ENCODE measurements around the gene ABCA13. TPM values are rescaled to one million over a fixed set of nuclear protein-coding genes. Genes with fewer than 3 reads are reported as not detected.

The ABCA13 gene
- total RNA-seq, 6 experiments from 2014 or later = 0.43 to 2.6 (median 0.84) TPM

DNA sequence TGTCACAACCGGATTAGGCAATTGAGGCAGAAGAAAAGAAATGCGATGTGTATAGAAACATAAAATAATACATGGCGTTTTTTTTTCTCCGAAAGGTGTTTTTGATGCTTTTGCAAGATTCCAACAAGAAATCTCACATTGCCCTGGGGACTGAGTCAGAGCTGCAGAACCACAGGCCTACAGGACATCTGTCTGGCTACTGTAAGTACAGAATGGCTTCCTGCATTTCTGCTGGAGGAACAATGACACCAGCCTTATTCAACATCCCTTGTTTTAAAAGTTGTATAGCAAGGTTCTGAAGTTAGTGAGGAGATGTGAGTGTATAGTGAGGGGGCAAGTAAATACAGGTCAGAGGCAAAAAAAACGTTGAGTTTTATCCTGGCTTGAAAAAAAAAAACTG lies 256.4 kb downstream of the ABCA13 start:
- H3K27me3 ChIP-seq = no peaks in the 10 kb centered on the region
- no peaks in the 10 kb centered on the region for H3K9me3 ChIP-seq
- no peak overlapping the region for H3K27ac ChIP-seq
- no peak overlapping the region for H3K4me3 ChIP-seq
- DNase-seq (no peak), ATAC-seq (no peak)
- no peaks in the 10 kb centered on the region for H3K36me3 ChIP-seq
- intact Hi-C loops (cut with DNase I) = no loop called here
- WGBS (ENCODE audit: insufficient coverage, low coverage, low lambda C conversion rate, missing lambda C conversion rate) = 68% methylated on average over 5 of the region's 5 CpGs
- no peaks in the 10 kb centered on the region for H3K4me1 ChIP-seq
- no peak for TF ChIP-seq POLR2A (IDR thresholded peaks at IDR 0.05)
- TF ChIP-seq, protein P1, sequence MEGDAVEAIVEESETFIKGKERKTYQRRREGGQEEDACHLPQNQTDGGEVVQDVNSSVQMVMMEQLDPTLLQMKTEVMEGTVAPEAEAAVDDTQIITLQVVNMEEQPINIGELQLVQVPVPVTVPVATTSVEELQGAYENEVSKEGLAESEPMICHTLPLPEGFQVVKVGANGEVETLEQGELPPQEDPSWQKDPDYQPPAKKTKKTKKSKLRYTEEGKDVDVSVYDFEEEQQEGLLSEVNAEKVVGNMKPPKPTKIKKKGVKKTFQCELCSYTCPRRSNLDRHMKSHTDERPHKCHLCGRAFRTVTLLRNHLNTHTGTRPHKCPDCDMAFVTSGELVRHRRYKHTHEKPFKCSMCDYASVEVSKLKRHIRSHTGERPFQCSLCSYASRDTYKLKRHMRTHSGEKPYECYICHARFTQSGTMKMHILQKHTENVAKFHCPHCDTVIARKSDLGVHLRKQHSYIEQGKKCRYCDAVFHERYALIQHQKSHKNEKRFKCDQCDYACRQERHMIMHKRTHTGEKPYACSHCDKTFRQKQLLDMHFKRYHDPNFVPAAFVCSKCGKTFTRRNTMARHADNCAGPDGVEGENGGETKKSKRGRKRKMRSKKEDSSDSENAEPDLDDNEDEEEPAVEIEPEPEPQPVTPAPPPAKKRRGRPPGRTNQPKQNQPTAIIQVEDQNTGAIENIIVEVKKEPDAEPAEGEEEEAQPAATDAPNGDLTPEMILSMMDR (IDR thresholded peaks at IDR 0.05) = no peak

DNA sequence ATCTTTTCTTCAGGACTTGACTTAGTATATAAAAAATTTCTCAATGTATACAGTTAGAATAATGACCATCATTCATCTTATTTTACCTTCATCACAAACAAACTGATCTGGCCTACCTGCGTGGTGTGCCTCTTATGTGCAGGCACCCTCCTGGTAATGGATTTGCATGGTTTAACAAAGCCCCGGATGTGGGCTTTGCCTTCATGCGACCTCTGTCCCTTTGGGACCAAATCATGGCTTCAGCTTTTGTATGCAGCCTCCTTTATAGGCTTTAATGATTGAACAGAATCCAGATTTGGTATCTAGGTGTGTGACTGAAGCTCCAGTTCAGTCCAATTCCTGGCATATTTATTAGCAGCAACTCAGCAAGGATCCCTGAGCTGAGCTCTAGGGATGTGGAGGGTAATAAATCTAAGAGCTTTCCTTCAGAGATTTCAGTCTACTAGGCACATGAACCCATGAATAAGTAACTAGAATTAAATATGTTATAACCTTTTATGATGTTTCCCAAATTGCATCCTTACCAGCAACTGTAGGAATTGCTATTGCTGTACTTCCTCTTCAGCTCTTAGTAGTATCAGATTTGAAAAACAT lies 256.9 kb downstream of the ABCA13 start:
- WGBS (ENCODE audit: insufficient coverage, low coverage, low lambda C conversion rate, missing lambda C conversion rate) = 40% methylated on average over 3 of the region's 3 CpGs
- DNase-seq (no peak), ATAC-seq (no peak)
- Histone ChIP-seq H3K4me1 (no peaks in the 10 kb centered on the region), H3K9me3 (no peaks in the 10 kb centered on the region), H3K27ac (no peak overlapping the region), H3K36me3 (no peaks in the 10 kb centered on the region), H3K4me3 (no peak overlapping the region), H3K27me3 (no peaks in the 10 kb centered on the region)
- no peak for TF ChIP-seq POLR2A (IDR thresholded peaks at IDR 0.05)
- TF ChIP-seq, protein P1 (IDR thresholded peaks at IDR 0.05) = no peak
- intact Hi-C loops (cut with DNase I) = no loop called here

DNA sequence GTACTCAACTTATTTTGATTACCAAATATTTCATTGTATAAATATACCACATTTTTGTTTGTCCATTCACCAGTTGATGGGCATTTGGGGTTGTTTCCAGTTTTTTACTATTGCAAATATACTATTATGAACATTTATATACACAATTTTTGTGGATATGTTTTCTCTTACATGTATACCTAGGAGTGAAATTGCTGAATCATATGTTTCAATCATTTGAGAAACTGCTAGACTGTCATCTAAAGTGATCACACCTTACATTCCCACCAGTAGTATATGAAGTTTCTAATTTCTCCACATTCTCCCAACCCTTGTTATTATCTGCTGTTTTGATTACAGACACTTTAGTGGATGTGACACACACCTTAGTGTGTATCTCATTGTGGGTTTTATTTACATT lies 257.9 kb downstream of the ABCA13 start:
- H3K27ac ChIP-seq = no peak overlapping the region
- no peak for TF ChIP-seq POLR2A (IDR thresholded peaks at IDR 0.05)
- TF ChIP-seq, protein P1 (IDR thresholded peaks at IDR 0.05) = no peak
- no peaks in the 10 kb centered on the region for H3K36me3 ChIP-seq
- DNase-seq (no peak), ATAC-seq (no peak)
- intact Hi-C loops (cut with DNase I) = no loop called here
- no peaks in the 10 kb centered on the region for H3K9me3 ChIP-seq
- no peaks in the 10 kb centered on the region for H3K27me3 ChIP-seq
- no peak overlapping the region for H3K4me3 ChIP-seq
- H3K4me1 ChIP-seq = no peaks in the 10 kb centered on the region

DNA sequence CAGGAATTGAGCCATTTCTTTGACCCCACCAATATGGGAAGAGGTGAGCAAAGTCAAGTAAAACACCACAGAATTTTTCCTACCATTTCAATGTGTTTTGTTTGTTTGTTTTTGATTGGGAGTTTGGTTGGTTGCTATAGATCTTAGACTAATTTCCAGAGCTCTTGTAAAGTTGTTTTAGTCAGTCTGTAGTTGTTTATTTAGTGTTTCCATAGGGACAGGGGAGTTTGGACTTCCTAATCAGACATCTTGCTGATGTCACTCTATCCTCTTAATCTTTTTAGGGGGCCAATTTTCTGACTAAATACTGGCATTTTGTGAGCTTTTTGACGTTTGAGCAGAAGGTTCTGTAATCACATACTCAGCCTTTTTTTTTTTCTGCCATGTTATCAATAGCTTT lies 266.9 kb downstream of the ABCA13 start:
- ATAC-seq = no peak
- TF ChIP-seq POLR2A (IDR thresholded peaks at IDR 0.05) = no peak
- TF ChIP-seq, protein P1 (IDR thresholded peaks at IDR 0.05) = no peak
- no peaks in the 10 kb centered on the region for H3K36me3 ChIP-seq
- no peaks in the 10 kb centered on the region for H3K9me3 ChIP-seq
- DNase-seq = no peak
- H3K4me1 ChIP-seq = no peaks in the 10 kb centered on the region
- no peak overlapping the region for H3K4me3 ChIP-seq
- no peak overlapping the region for H3K27ac ChIP-seq
- no peaks in the 10 kb centered on the region for H3K27me3 ChIP-seq
- intact Hi-C loops (cut with DNase I) = no loop called here
- 11% methylated on average over 1 of the region's 1 CpG for WGBS (ENCODE audit: insufficient coverage, low coverage, low lambda C conversion rate, missing lambda C conversion rate)

Measured in right lobe of liver (tissue), 6 donors.